ENCODE results near the gene UNCX.

DNA sequence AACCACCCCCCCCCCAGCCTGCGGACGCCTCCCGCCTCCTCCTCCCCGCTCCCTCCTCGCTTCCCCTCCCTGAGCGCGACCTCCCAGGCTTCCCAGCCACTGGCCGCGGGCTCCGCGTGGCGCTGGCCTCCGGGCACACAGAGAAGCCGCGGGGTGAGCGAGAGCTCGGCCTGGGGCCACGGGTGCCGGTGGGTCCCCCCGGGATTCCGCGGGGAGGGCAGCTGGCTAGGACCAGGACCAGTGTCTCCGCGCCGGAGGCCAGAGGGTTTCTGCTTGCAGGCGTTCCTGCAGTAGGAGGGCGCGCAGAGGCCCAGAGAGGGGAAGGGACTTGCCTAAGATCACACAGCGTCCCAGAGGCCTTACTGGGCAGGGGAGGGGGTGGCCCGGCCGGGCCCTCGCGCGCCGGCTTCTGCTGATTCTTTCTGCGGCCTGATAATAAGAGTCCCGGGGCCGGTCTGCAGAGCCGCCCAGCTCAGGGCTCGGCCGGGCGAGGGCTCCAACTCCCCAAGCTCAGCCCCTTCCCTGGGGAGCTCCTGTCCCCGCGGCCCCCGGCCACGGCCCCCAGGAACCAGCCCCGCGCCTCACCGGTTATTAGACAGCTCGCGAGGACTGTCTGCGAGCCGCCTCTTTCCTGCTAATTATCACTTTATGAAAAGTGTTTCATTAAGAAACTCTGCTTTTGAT, 10.1 kb downstream of the UNCX start:
- TF ChIP-seq, protein P1, sequence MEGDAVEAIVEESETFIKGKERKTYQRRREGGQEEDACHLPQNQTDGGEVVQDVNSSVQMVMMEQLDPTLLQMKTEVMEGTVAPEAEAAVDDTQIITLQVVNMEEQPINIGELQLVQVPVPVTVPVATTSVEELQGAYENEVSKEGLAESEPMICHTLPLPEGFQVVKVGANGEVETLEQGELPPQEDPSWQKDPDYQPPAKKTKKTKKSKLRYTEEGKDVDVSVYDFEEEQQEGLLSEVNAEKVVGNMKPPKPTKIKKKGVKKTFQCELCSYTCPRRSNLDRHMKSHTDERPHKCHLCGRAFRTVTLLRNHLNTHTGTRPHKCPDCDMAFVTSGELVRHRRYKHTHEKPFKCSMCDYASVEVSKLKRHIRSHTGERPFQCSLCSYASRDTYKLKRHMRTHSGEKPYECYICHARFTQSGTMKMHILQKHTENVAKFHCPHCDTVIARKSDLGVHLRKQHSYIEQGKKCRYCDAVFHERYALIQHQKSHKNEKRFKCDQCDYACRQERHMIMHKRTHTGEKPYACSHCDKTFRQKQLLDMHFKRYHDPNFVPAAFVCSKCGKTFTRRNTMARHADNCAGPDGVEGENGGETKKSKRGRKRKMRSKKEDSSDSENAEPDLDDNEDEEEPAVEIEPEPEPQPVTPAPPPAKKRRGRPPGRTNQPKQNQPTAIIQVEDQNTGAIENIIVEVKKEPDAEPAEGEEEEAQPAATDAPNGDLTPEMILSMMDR (IDR thresholded peaks at IDR 0.05) = no peak
- TF ChIP-seq POLR2A (IDR thresholded peaks at IDR 0.05) = no peak

Data from adrenal gland (tissue), 5 donors.